C4-2B (cell line): ENCODE data around the gene TFDP1.

Experiments
- H3K27ac ChIP-seq: fragments of 450-650 bp; 2 replicates; pipeline ENCODE4 v1.5.1; 2017
- ZFX ChIP-seq: fragments of 450-650 bp; IDR thresholded peaks from 2 replicates; pipeline ENCODE4 v1.6.1; 2017
- TF ChIP-seq, protein P1 (sequence below): fragments of 450-650 bp; conservative IDR thresholded peaks from 2 replicates; pipeline ENCODE4 v1.5.1; 2017; ENCODE audit warnings: mild to moderate bottlenecking

The TFDP1 gene

DNA sequence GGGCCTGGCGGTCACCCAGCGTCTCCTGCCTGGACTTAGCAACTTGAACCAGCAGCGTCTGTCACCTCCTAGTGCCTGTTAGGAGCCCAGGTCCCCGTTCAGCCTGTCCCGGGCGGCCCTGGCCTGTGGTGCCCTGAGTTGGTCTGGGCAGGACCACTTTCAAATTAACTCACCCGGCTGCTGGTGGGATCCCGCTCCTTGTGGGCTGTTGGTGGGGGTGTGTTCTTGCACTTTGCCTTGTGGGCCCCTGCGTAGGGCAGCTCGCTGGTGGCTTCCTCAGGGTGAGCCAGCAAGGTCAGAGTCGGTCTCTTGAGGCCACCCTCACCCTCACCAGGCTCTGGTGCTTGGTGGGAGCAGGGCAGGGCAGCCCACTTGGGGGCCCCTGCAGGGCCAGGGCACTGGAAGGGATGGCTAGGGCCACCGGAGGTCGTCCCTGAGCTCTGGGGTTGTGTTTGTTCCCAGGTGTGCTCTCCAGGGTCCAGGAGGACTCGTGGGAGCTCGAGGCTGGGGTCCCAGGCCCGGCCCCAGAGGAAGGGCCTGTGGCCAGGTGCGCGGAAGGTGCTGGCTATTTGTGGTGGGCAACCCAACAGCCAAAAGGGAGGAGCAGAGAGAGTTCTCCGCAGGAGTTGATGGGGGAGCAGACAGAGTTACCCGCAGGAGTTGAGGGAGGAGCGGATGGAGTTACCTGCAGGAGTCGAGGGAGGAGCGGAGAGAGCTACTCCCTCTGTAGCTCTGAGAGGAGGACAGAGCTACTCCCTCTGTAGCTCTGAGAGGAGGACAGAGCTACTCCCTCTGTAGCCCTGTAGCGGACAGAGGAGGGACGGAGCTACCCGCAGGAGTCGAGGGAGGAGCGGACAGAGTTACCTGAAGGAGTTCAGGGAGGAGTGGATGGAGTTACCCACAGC, 16.9 kb downstream of the TFDP1 start:
- TF ChIP-seq, protein P1, sequence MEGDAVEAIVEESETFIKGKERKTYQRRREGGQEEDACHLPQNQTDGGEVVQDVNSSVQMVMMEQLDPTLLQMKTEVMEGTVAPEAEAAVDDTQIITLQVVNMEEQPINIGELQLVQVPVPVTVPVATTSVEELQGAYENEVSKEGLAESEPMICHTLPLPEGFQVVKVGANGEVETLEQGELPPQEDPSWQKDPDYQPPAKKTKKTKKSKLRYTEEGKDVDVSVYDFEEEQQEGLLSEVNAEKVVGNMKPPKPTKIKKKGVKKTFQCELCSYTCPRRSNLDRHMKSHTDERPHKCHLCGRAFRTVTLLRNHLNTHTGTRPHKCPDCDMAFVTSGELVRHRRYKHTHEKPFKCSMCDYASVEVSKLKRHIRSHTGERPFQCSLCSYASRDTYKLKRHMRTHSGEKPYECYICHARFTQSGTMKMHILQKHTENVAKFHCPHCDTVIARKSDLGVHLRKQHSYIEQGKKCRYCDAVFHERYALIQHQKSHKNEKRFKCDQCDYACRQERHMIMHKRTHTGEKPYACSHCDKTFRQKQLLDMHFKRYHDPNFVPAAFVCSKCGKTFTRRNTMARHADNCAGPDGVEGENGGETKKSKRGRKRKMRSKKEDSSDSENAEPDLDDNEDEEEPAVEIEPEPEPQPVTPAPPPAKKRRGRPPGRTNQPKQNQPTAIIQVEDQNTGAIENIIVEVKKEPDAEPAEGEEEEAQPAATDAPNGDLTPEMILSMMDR = no peak
- TF ChIP-seq ZFX = no peak
- H3K27ac ChIP-seq = no peak overlapping the region

DNA sequence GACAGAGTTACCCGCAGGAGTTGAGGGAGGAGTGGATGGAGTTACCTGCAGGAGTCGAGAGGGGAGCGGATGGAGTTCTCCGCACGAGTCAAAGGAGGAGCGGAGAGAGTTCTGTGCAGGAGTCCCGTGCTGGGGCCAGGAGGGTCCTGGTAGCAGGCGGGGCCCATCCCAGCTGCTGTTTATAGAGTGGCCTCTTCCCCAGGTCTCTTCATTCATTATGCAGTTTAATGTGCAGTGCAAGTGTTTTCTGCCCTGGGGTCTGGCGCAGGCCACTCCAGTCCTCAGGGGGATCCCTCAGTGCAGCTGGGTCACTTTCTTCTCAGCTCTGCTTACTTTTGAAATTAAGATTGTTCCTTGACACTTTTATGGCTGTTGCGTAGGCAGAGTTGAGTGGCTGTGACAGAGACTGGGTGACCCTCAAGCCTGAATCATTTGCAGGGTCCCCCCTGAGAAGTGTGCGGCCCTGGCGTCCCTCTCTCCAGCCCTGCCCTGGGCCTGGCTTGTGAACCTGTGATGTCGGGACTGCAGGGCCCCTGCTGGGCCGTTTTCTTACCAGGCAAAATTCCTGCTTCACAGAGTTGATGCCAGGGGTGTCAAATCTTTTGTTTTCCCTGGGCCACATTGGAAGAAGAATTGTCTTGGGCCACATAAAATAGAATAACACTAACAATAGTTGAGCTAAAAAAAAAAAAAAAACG, 17.9 kb downstream of the TFDP1 start:
- H3K27ac ChIP-seq = no peak overlapping the region
- TF ChIP-seq, protein P1 = no peak
- TF ChIP-seq ZFX = no peak

DNA sequence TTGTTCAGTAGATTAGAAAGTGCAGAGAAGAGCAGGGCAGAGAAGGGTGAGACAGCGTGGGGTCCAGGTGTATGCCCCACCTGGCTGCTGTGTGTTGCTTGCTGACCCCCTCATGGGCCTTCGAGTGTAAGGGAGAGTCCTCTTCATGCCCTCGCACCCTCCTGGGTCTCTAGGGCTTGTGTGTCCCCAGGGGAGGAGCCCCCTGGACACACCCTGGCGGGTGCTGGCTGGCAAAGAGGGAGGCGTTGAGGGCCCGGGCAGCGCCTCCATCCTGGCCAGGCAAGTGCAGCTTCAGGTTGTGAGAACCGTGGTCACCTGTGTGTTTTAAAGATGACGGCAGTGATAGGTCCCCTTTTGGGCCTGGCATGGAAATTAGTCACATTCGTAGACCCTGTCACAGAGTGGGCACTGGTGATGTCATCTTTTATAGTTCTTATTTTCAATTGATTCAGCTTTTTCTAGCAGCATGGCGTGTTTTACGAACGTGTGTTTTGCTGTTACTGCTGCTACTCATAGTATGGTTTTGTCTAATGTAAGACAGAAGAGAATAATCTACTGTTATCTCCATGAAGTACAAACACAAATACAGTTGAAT, 18.7 kb downstream of the TFDP1 start:
- TF ChIP-seq, protein P1 = no peak
- TF ChIP-seq ZFX = no peak
- H3K27ac ChIP-seq = no peak overlapping the region

GRCh38 chr13:113604186-113604585, 19.6 kb downstream of the TFDP1 start:
- no peak for TF ChIP-seq ZFX
- TF ChIP-seq, protein P1 = no peak
- H3K27ac ChIP-seq = no peak overlapping the region

- no peak overlapping the region for H3K27ac ChIP-seq
- TF ChIP-seq ZFX = no peak
- TF ChIP-seq, protein P1 = no peak
Measured at GRCh38 chr13:113605461-113605860, 20.9 kb downstream of the TFDP1 start.

GRCh38 chr13:113605866-113606438, 21.4 kb downstream of the TFDP1 start:
- no peak overlapping the region for H3K27ac ChIP-seq
- no peak for TF ChIP-seq ZFX
- TF ChIP-seq, protein P1 = no peak
